ENCODE results near the gene KCTD7. TPM values are rescaled to one million over a fixed set of nuclear protein-coding genes. Genes with fewer than 3 reads are reported as not detected.

KCTD7 gene
- total and polyA plus RNA-seq, 2 of the 13 experiments (the other 11 are each of a cell fraction or from before 2014, with no cell fraction given): 7.3 to 13.5 TPM

DNA sequence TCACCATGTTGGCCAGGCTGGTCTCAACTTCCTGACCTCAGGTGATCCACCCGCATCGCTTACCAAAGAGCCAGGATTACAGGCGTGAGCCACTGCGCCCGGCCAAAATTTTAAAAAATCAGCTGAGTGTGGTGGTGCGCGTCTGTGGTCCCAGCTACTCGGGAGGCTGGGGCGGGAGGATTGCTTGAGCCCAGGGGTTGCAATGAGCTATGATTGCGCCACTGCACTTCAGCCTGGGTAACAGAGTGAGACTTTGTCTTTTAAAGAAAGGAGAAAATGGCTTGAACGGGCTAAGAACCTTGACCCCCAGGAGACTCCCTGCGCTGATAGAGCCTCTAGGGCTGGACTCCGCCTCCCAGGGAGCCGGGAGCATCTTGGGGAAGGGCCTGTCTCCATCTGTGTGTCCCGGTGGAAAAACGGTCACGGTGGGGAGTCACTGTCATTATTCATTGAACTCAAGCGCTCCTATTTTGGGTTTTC lies 760 bp upstream of the KCTD7 start (continued):
- TF ChIP-seq, protein P1, sequence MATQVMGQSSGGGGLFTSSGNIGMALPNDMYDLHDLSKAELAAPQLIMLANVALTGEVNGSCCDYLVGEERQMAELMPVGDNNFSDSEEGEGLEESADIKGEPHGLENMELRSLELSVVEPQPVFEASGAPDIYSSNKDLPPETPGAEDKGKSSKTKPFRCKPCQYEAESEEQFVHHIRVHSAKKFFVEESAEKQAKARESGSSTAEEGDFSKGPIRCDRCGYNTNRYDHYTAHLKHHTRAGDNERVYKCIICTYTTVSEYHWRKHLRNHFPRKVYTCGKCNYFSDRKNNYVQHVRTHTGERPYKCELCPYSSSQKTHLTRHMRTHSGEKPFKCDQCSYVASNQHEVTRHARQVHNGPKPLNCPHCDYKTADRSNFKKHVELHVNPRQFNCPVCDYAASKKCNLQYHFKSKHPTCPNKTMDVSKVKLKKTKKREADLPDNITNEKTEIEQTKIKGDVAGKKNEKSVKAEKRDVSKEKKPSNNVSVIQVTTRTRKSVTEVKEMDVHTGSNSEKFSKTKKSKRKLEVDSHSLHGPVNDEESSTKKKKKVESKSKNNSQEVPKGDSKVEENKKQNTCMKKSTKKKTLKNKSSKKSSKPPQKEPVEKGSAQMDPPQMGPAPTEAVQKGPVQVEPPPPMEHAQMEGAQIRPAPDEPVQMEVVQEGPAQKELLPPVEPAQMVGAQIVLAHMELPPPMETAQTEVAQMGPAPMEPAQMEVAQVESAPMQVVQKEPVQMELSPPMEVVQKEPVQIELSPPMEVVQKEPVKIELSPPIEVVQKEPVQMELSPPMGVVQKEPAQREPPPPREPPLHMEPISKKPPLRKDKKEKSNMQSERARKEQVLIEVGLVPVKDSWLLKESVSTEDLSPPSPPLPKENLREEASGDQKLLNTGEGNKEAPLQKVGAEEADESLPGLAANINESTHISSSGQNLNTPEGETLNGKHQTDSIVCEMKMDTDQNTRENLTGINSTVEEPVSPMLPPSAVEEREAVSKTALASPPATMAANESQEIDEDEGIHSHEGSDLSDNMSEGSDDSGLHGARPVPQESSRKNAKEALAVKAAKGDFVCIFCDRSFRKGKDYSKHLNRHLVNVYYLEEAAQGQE (IDR thresholded peaks at IDR 0.05; ENCODE audit: borderline replicate concordance in 1 of 2, low read depth in 1 of 2, low read length in 2 of 2): no peak
- no peak for TF ChIP-seq ZNF414 (CRISPR knock-in tag; IDR thresholded peaks at IDR 0.05)
- no peak for TF ChIP-seq ZSCAN30 (CRISPR knock-in tag; IDR thresholded peaks at IDR 0.05)
- TF ChIP-seq ZNF18 (CRISPR knock-in tag; IDR thresholded peaks at IDR 0.05; ENCODE audit: insufficient replicate concordance): peak; percentile 92
- no peak for TF ChIP-seq ZNF572 (CRISPR knock-in tag; IDR thresholded peaks at IDR 0.05)
- TF ChIP-seq ZFP90 (CRISPR knock-in tag; IDR thresholded peaks at IDR 0.05; ENCODE audit: borderline replicate concordance): 0 out of 2 replicates have a peak, but pooled peaks have one; percentile 30
- TF ChIP-seq NFE2 (CRISPR knock-in tag; IDR thresholded peaks at IDR 0.05): no peak
- TF ChIP-seq SALL2 (CRISPR knock-in tag; IDR thresholded peaks at IDR 0.05): no peak
- no peak for TF ChIP-seq PRPF4 (IDR thresholded peaks at IDR 0.05; ENCODE audit: low read depth, low read length, poor library complexity, severe bottlenecking)
- TF ChIP-seq SRSF4 (IDR thresholded peaks at IDR 0.05; ENCODE audit: low read depth, low read length, poor library complexity, severe bottlenecking): no peak
- TF ChIP-seq THAP7 (CRISPR knock-in tag; IDR thresholded peaks at IDR 0.05): no peak
- TF ChIP-seq, protein P2, sequence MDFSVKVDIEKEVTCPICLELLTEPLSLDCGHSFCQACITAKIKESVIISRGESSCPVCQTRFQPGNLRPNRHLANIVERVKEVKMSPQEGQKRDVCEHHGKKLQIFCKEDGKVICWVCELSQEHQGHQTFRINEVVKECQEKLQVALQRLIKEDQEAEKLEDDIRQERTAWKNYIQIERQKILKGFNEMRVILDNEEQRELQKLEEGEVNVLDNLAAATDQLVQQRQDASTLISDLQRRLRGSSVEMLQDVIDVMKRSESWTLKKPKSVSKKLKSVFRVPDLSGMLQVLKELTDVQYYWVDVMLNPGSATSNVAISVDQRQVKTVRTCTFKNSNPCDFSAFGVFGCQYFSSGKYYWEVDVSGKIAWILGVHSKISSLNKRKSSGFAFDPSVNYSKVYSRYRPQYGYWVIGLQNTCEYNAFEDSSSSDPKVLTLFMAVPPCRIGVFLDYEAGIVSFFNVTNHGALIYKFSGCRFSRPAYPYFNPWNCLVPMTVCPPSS (IDR thresholded peaks at IDR 0.05): no peak
- no peak for TF ChIP-seq POGZ (CRISPR knock-in tag; IDR thresholded peaks at IDR 0.05)
- TF ChIP-seq SAP130 (CRISPR knock-in tag; IDR thresholded peaks at IDR 0.05; ENCODE audit: low read depth): no peak
- TF ChIP-seq TOPORS (CRISPR knock-in tag; IDR thresholded peaks at IDR 0.05): 0 out of 2 replicates have a peak, but pooled peaks have one; percentile 32
- TF ChIP-seq, protein P3, sequence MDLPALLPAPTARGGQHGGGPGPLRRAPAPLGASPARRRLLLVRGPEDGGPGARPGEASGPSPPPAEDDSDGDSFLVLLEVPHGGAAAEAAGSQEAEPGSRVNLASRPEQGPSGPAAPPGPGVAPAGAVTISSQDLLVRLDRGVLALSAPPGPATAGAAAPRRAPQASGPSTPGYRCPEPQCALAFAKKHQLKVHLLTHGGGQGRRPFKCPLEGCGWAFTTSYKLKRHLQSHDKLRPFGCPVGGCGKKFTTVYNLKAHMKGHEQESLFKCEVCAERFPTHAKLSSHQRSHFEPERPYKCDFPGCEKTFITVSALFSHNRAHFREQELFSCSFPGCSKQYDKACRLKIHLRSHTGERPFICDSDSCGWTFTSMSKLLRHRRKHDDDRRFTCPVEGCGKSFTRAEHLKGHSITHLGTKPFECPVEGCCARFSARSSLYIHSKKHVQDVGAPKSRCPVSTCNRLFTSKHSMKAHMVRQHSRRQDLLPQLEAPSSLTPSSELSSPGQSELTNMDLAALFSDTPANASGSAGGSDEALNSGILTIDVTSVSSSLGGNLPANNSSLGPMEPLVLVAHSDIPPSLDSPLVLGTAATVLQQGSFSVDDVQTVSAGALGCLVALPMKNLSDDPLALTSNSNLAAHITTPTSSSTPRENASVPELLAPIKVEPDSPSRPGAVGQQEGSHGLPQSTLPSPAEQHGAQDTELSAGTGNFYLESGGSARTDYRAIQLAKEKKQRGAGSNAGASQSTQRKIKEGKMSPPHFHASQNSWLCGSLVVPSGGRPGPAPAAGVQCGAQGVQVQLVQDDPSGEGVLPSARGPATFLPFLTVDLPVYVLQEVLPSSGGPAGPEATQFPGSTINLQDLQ (CRISPR knock-in tag; IDR thresholded peaks at IDR 0.05): 0 out of 2 replicates have a peak, but pooled peaks have one; percentile 57
- 0 out of 2 replicates have a peak, but pooled peaks have one; percentile 34 for TF ChIP-seq KDM4B (CRISPR knock-in tag; IDR thresholded peaks at IDR 0.05)

Data from HepG2 (cell line).